Central memory CD4-positive, alpha-beta T cell (primary cell): ENCODE measurements around the gene EGFL8.

Source experiments
- DNase-seq: peaks from one replicate; pipeline ENCODE4 v3.0.0; 2022

EGFL8 gene

GRCh38 chr6:32147401-32148132 lies 16.8 kb upstream of the EGFL8 start:
- DNase-seq = no peak

DNA sequence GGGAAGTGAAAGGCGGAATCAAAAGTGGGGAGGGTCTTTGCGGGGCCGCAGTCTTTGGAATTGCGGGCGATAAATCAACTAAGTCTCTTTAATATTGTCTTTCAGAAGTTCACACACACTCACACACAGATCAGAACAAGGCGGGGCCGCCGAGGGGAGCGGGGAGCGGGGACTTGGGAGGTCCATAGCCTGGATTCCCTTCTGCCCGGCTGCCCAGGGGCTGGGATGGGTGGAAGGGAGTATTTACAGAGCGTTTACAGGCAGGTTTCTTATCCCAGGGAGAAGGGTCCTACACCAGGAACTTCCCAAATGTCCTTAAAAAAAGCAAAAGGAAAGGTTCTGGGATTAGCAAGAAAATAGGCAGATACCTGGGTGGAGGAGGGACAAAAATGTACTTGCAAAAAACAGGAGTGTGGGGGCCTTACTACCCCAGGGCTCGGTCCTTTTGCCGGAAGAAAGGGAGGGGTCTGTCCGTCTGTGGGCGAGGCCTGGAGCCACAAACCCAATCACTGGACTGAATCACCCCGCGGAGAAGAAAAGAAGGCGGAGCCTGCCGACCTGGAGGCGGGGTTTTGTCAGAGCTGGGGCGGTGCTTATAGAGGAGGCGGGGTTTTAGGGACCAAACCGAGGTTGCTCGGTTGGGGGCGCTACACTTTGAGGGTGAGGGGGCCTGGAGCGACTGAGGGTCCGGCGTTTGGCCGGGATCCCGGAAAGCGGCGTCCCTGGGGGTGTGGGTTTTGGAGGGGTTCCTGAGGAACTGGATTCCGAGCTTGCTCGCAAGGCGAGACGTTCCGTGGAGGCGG lies 15.9 kb upstream of the EGFL8 start:
- DNase-seq = peak; percentile 61

DNA sequence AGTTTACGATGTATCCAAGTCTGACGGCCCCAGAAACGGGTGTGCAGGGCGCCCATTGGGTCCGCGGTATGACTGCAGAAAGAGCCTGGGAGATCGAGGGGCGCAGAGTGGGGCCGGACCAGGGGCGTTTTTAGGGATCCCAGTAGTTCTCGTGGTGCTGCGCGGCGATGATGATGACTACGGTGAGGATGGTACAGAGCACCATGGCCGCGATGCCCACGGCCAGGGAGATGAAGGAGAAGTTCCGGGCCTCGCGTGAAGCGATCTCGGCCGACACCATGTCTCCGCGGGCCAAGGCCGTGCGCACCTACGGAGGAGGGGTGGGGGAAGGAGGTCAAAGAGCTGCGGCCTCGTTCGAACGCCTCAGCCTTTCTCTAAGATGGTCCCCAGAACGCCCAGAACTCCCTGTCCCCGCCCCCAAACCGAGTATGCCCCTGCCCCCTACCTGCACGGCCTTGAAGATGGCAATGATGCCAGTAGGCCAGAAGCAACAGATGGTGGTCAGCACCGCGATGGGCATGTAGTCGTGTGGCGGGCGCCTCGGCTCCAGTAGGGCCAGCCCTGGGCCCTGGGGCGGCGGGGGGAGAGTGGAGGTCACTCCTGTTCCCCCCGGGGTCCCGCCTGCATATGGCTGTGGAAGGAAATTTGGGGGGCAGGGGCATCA lies 15.2 kb upstream of the EGFL8 start:
- DNase-seq = no peak

- no peak for DNase-seq
Measured at GRCh38 chr6:32149932-32150870, 14.2 kb upstream of the EGFL8 start.

GRCh38 chr6:32151181-32151862 lies 13.1 kb upstream of the EGFL8 start:
- DNase-seq = no peak

DNA sequence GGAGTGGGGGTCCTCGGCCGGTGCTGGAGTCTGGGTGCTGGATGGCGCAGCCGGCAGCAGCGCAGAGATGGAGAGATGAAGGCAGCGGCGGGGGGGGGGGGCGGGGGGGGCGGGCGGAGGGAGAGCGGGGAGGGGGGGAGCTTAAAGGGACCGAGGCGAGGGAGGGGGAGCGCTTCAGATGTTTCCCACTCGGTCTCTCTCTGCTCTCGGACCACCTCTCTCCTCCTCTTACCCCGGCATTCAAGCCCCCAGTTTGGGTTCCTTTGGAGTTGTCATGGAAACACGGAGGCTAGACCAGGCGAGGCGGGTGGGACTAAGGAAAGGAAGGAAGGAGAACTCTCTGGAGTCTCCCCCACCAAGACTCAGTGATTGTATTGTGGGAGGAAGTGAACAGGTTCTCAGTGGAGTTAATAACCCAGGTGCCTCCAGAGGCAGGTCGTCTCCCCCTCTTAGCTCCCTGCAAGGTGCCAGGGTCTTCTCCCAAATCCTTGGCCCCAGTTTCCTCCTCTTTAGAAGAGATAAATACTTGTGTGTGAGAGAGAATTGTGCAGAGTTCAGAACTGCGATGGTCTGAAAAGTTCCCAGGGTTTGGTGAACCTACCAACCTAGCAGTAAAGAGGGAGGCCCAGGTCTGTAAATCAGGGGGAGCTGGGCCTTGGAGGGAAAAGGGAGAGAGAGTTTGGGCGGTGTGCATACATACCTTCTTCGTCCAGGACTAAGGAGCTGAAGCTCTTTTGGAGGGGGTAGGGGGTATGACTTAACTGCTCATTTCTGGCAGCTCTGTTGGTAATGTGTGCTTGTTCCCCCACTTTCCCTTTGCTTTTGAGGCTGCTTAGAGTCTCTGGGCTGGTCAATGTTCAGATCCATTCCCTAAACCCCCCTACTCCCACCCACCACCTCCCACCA lies 12.3 kb upstream of the EGFL8 start, which contains the start of gene PRRT1:
TSS of gene PRRT1 (minus strand) at position 77 of the 906 bp plus-strand sequence. CDS start 112 bp downstream, outside the sequence.
- no peak for DNase-seq

- DNase-seq = no peak
Measured at GRCh38 chr6:32152769-32153563, 11.4 kb upstream of the EGFL8 start.

- DNase-seq = peak; percentile 70
Measured at GRCh38 chr6:32153564-32154513, 10.6 kb upstream of the EGFL8 start, which contains the start of gene PPT2. PPT2 (plus strand) TSS chr6:32154141; CDS start chr6:32154595, 454 bp downstream.

DNA sequence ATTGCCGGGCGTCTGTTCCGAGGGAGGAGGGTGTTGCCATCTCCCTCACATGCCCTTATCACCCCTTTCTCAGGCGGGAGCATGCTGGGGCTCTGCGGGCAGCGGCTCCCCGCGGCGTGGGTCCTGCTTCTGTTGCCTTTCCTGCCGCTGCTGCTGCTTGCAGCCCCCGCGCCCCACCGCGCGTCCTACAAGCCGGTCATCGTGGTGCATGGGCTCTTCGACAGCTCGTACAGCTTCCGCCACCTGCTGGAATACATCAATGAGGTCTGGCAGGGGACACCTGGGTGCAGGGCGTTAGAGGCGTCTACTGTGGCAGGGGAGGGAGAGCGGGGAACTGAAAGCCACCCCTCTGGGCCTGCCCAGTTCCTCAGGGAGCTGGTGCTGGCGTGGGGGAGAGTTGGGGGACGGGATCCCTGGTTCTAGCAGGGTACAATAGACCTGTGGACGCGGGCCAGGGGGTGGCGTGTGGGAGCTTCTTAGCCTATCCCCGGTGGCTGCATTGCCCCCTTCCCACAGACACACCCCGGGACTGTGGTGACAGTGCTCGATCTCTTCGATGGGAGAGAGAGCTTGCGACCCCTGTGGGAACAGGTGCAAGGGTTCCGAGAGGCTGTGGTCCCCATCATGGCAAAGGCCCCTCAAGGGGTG lies 9.8 kb upstream of the EGFL8 start:
- peak; percentile 63 for DNase-seq

DNA sequence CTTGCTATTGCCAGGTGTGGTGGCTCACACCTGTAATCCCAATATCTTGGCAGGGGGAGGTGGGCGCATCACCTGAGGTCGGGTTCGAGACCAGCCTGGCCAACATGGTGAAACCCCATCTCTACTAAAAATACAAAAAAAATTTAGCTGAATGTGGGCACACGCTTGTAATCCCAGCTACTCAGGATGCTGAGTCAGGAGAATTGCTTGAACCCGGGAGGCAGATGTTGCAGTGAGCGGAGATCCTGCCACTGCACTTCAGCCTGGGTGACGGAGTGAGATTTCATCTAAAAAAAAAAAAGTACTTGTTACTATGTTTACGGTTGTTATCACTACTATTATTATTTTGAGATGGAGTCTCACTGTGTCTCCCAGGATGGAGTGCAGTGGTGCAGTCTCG lies 7.5 kb upstream of the EGFL8 start:
- DNase-seq = no peak

DNA sequence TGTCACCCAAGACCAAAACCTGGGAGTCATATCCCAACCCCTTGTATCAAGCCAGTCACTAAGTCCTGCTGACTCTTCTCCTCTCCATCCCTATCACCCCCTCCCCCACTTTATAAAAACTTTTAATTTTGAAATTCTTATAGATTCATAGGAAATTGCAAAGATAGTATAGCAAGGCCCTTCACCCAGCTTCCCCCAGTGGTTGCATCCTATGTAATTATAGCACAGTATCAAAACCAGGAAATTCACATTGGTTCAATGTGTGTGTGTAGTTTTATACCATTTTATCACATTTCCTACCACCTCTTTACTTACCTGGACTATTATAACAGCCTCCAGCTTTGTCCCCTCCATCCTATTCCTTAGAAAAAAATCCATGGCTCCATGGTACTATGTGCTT lies 6.3 kb upstream of the EGFL8 start:
- DNase-seq = no peak

DNA sequence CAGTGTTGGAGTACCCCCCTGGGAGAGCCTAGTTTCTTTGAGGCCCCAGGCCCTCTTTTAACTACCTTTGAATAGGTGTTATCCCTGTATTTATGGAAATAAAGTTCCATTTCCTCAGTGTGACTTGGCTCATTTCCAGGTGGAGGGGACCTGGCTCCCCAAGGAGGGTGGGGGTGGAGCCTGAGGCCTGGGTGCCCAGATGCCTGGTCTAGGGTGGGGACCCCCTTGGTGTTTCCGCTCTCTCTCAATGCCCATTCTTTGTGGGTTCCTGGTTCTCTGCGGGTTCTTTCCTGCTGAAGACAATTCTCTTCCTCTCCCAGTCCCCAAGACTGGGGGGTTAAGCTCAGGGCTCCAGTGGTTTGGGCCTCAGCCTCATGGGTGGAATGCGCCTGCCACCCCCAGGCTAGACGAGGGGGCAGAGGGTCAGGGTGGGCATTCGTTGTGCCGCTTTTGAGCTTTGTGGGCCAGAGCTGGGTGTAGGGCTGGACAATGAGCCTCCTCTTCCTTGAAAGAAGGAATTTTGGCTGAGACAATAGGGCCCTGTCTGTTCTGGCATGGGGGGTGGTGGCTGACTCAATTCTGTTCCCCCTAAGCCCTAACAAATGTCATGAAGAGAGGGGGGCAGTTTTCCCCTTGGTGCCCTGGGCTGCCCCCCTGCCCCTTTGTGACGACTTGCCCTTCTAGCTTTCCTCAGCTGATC lies 686 bp upstream of the EGFL8 start:
- no peak for DNase-seq

GRCh38 chr6:32166411-32167061 lies 2.1 kb downstream of the EGFL8 start:
- DNase-seq = no peak

DNA sequence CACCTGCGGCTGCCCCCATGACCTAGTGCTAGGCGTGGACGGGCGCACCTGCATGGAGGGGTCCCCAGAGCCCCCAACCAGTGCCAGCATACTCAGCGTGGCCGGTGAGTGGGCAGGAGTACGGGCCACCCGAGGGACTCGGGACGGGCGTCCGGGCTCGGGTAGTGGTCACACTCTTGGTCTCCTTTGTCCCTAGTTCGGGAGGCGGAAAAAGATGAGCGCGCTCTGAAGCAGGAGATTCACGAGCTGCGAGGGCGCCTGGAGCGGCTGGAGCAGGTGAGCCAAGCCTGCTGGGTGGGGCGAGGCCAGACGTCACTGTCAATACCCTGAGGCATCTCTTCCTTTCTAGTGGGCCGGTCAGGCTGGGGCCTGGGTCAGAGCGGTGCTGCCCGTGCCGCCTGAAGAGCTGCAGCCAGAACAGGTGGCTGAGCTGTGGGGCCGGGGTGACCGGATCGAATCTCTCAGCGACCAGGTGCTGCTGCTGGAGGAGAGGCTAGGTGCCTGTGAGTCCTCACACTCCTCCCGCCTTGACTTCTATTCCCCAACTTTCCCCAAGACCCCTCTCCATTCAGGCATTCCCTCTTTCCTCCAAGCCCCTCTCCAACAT lies 2.9 kb downstream of the EGFL8 start:
- no peak for DNase-seq

DNA sequence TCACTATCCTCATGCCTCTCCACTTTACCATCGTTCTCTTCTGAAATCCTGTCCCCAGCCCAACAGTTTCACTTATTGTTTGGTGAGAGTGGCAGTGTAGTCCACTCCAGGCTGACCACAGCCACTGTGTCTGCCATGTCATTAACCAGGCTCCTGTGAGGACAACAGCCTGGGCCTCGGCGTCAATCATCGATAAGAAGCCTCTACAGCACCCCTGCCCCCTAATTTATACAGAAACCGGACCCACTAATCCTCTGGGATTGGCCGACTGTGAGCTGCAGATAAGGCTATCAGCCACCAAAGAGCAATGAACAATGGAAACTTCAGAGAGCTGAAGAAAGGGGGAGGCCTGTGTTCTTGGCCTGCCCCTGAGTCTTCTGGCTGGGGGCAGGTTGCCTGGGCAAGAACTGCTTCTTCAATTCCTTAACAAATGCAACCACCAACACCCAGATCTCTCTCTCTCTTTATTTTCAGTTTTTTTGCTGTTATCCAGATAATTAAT lies 3.4 kb downstream of the EGFL8 start:
- no peak for DNase-seq

DNA sequence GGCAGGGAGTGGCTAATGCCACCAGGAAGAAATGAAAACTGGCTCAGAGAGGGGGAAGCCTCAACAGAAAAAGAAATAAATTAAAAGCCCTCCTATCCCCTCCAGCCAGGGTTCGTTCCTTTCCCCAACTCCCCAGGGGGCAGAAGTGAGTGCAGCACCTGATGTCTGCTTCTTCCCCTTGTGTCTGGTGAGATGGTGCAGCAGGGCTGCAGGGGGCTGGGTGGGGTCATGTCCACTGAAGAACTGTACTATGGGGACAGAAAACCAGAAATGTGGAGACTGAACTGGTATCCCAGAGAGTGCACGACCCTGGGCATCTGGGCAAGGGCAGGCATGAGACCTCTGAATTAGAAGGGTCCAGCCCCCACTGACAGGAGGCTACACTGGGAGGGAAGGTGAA lies 4.0 kb downstream of the EGFL8 start:
- DNase-seq = no peak
